Coronary artery (tissue), 2 donors: ENCODE measurements around the gene SGK1.
A peak's percentile ranks its signal among the peaks of the same experiment; 100 is the strongest.
"Not testable (repeated sequence)": the region's sequence is repeated elsewhere in the genome, so short reads cannot be mapped to it uniquely, and the experiment has no call there.

Experiments used
- DNase-seq: peaks from one replicate; pipeline ENCODE4 v3.0.0-alpha.2; 2017; ENCODE audit warnings: low spot score
- H3K27ac ChIP-seq, 2 donors: fragments of 200-600 bp; sonication (generic); one replicate each; pipeline ENCODE4 v1.5.1; 2016 to 2019
- H3K4me3 ChIP-seq: fragments of 200-600 bp; sonication (generic); 2 replicates; pipeline ENCODE4 v1.5.1; 2016; ENCODE audit warnings: mild to moderate bottlenecking, moderate library complexity
- CTCF ChIP-seq: fragments of 200-600 bp; sonication (generic); IDR thresholded peaks from one replicate; pipeline ENCODE4 v1.5.1; 2019; ENCODE audit warnings: antibody characterized with exemption

Gene SGK1

GRCh38 chr6:134235937-134236751, 81.8 kb downstream of the SGK1 start:
- Histone ChIP-seq H3K4me3 (no peak overlapping the region), H3K27ac (no peak overlapping the region)
- DNase-seq, result no peak
- no peak for TF ChIP-seq CTCF

DNA sequence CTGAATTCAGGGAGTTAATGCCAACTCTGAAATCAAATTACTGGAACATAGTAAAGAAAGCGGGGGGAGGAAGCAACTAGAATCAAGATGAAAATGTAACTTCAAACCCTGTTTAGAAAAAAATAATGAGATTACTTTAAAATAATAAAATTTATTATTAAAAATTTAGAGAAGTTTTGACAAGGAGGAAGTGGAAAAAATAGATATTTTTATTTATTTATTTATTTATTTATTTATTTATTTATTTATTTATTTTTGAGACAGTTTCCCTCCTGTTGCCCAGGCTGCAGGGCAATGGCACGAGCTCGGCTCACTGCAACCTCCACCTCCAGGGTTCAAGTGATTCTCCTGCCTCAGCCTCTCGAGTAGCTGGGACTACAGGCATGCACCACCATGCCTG, 82.6 kb downstream of the SGK1 start:
- H3K4me3 ChIP-seq, DNase-seq, H3K27ac ChIP-seq: not testable (repeated sequence)

- DNase-seq, result no peak
- Histone ChIP-seq H3K27ac (no peak overlapping the region), H3K4me3 (no peak overlapping the region)
- TF ChIP-seq CTCF, result no peak
Observed at GRCh38 chr6:134233180-134233955, 84.5 kb downstream of the SGK1 start.

- H3K27ac ChIP-seq, result no peak overlapping the region
Observed at GRCh38 chr6:134230940-134231339, 87.0 kb downstream of the SGK1 start.

GRCh38 chr6:134230087-134230700, 87.7 kb downstream of the SGK1 start:
- TF ChIP-seq CTCF, result no peak
- DNase-seq, result no peak
- H3K4me3 ChIP-seq, result no peak overlapping the region
- H3K27ac ChIP-seq, result peak overlapping the region in 1 of 2 donors; percentile 35

More at GRCh38 chr6:134230940-134231339, 87.0 kb downstream of the SGK1 start:
- no peak overlapping the region for H3K4me3 ChIP-seq
- TF ChIP-seq CTCF, result no peak
- DNase-seq, result no peak

- no peak overlapping the region for H3K27ac ChIP-seq
- H3K4me3 ChIP-seq, result no peak overlapping the region
- TF ChIP-seq CTCF, result no peak
- no peak for DNase-seq
Observed at GRCh38 chr6:134229520-134229919, 88.4 kb downstream of the SGK1 start.

DNA sequence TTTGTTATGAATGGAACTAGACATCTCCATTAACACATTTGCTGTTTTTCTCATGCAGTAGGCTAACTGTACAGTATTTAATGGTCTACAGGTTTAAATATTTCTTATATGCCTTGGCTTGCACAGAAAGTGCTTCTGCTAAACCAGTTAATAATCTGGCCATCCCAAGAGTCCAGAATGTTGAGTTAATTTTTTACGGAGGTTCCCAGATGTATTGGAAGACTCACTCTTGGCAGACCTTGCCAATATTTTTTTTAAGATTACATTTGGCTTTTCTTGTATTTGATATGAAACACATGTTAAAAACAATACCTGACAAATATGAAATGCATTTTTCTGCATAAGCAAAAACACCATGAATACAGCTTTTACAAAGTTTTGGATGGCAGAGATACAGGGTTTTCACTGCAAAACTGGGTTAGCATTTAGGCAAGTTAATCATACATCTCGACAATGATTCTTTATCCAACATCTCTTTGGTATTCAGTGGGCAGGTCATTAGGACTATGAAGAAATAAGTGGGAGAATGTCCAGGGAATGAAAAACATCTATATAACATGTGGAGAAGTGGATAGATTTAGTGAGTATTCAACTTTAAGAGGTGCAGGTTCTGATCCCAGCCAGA, 94.0 kb downstream of the SGK1 start:
- no peak overlapping the region for H3K27ac ChIP-seq
- H3K4me3 ChIP-seq, result no peak overlapping the region
- no peak for DNase-seq
- TF ChIP-seq CTCF, result no peak
